K562 (cell line): ENCODE data around the gene PYDC1. TPM values are rescaled to one million over a fixed set of nuclear protein-coding genes. Genes with fewer than 3 reads are reported as not detected.

Experiments used
- ATAC-seq: fragments of 200-7000 bp; cut with Tn5 transposase; 3 replicates; pipeline ENCODE4 v1.9.1; 2020; ENCODE audit warnings: moderate library complexity
- BruUV-seq: library from RNA; stranded (reverse); fragments of 400-500 nt; replicated peaks from 2 replicates; lab custom pipeline; 2021; lab: Mats Ljungman, UMichigan
- CTCF ChIA-PET: fragments of 300-600 bp; formaldehyde crosslinking; extraction: SDS; loops from one replicate; lab custom pipeline; 2021; ENCODE audit warnings: low intra/inter-chr PET ratio; lab: Yijun Ruan, JAX
- POLR2A ChIA-PET: fragments of 300-600, 350-650 bp; sonication (Branson Sonifier 250); formaldehyde crosslinking; extraction: SDS; loops from one replicate; lab custom pipeline; 2021; ENCODE audit warnings: antibody characterized with exemption, inconsistent platforms; lab: Yijun Ruan, JAX
- DNase-seq, 4 experiments: peaks; one replicate each; pipeline versions ENCODE4 v3.0.0 to v3.0.0-alpha.2; 2011 to 2018; ENCODE audit warnings: low spot score in 3 of 4, mixed read lengths in 3 of 4; ENCODE audit errors: extremely low read depth in 1 of 4
- FAIRE-seq: peaks from 2 replicates; lab custom pipeline; 2011; peaks lifted over from hg19 to GRCh38; lab: Jason Lieb, UNC
- H2AFZ ChIP-seq: 2 replicates; pipeline ENCODE4 v1.6.0; 2011; ENCODE audit warnings: low read depth, low read length, control low read depth, inconsistent platforms
- H3K27ac ChIP-seq: fragments of 200-600 bp; 3 replicates; pipeline ENCODE4 v1.8.0; 2011; ENCODE audit warnings: low read depth, mild to moderate bottlenecking, control low read depth, inconsistent platforms, low read length, moderate library complexity, mixed read lengths; ENCODE audit errors: extremely low read depth
- H3K27me3 ChIP-seq, 2 experiments: fragments of 300-600 bp in 1 of 2; 2 replicates in 1 of 2; 3 replicates in 1 of 2; pipeline versions ENCODE4 v1.6.0 to v1.8.0; 2011; ENCODE audit warnings: inconsistent platforms in 2 of 2, low read length in 2 of 2, mild to moderate bottlenecking in 1 of 2, mixed read lengths in 1 of 2, moderate library complexity in 1 of 2; ENCODE audit not compliant: control insufficient read depth in 2 of 2, insufficient read depth in 2 of 2
- H3K36me3 ChIP-seq: fragments of 300-600 bp; 3 replicates; pipeline ENCODE4 v1.8.0; 2011; ENCODE audit warnings: mild to moderate bottlenecking, low read length, inconsistent platforms; ENCODE audit not compliant: control insufficient read depth, insufficient read depth
- H3K4me1 ChIP-seq, 2 experiments: fragments of 200-600 bp in 1 of 2; replicated peaks in 1 of 2; 2 replicates in 1 of 2; 3 replicates in 1 of 2; pipeline versions ENCODE4 v1.5.1 to v1.8.0; 2011; ENCODE audit warnings: inconsistent platforms in 2 of 2, low read length in 2 of 2, mild to moderate bottlenecking in 1 of 2, mixed read lengths in 1 of 2, moderate library complexity in 1 of 2; ENCODE audit not compliant: control insufficient read depth in 2 of 2, insufficient read depth in 2 of 2
- H3K4me2 ChIP-seq: 2 replicates; pipeline ENCODE4 v1.6.1; 2011; ENCODE audit warnings: low read length, control low read depth, inconsistent platforms, mixed read lengths; ENCODE audit not compliant: insufficient read depth
- H3K4me3 ChIP-seq: fragments of 200-600 bp; sonication (generic), shearing (Covaris generic); 2 replicates; pipeline ENCODE4 v1.5.1; 2016; ENCODE audit warnings: control low read depth, inconsistent platforms
- H3K79me2 ChIP-seq: fragments of 200-600 bp; 3 replicates; pipeline ENCODE4 v1.8.0; 2011; ENCODE audit warnings: low read length, inconsistent platforms; ENCODE audit not compliant: control insufficient read depth, insufficient read depth
- H3K9ac ChIP-seq, 2 experiments: 2 replicates each; pipeline versions ENCODE4 v1.6.0 to v1.6.1; 2011; ENCODE audit warnings: low read depth in 2 of 2, low read length in 2 of 2, control low read depth in 1 of 2, inconsistent platforms in 1 of 2, mild to moderate bottlenecking in 1 of 2, mixed read lengths in 1 of 2; ENCODE audit not compliant: insufficient read depth in 1 of 2
- H3K9me1 ChIP-seq: one replicate; pipeline ENCODE4 v1.6.0; 2011; ENCODE audit warnings: inconsistent platforms, mild to moderate bottlenecking, low read length, moderate library complexity; ENCODE audit not compliant: control insufficient read depth, insufficient read depth
- H3K9me3 ChIP-seq: replicated peaks from 2 replicates; pipeline ENCODE4 v1.5.1; 2011; ENCODE audit warnings: low read depth, low read length, inconsistent platforms; ENCODE audit not compliant: control insufficient read depth, insufficient read depth
- H4K20me1 ChIP-seq: replicated peaks from 2 replicates; pipeline ENCODE4 v1.6.1; 2011; ENCODE audit warnings: low read length, inconsistent platforms, mixed read lengths; ENCODE audit not compliant: control insufficient read depth, insufficient read depth
- CHD2 ChIP-seq: IDR thresholded peaks from 2 replicates; pipeline ENCODE4 v1.6.1; 2011; ENCODE audit warnings: low read depth, low read length
- CSDE1 ChIP-seq, 2 experiments: fragments of 450-650 bp; IDR thresholded peaks; 2 replicates each; pipeline ENCODE4 v1.6.1; 2016; ENCODE audit warnings: mild to moderate bottlenecking in 1 of 2
- POLR2AphosphoS5 ChIP-seq: IDR thresholded peaks from 2 replicates; pipeline ENCODE4 v1.6.1; 2011; ENCODE audit warnings: mild to moderate bottlenecking, low read depth, low read length, moderate library complexity; ENCODE audit not compliant: control insufficient read depth, insufficient read depth
- RBM14 ChIP-seq: fragments of 200-400 bp; formaldehyde crosslinking; IDR thresholded peaks from 2 replicates; pipeline ENCODE4 v1.6.1; 2018; ENCODE audit warnings: low read depth, mild to moderate bottlenecking, low read length, moderate library complexity, borderline replicate concordance; ENCODE audit not compliant: insufficient read depth
- RBM15 ChIP-seq: fragments of 200-400 bp; formaldehyde crosslinking; IDR thresholded peaks from 2 replicates; pipeline ENCODE4 v1.6.1; 2018; ENCODE audit warnings: mild to moderate bottlenecking, low read length, moderate library complexity; ENCODE audit not compliant: insufficient read depth
- RBM39 ChIP-seq: fragments of 200-400 bp; formaldehyde crosslinking; optimal IDR thresholded peaks from 2 replicates; pipeline ENCODE3; 2018; ENCODE audit warnings: low read depth, low read length
- SMAD3 ChIP-seq: fragments of 450-650 bp; formaldehyde crosslinking; conservative IDR thresholded peaks from 2 replicates; pipeline ENCODE4 v1.4.0; 2020; ENCODE audit warnings: mild to moderate bottlenecking
- TEAD2 ChIP-seq: fragments of 450-650 bp; IDR thresholded peaks from 2 replicates; pipeline ENCODE4 v1.6.1; 2016; ENCODE audit warnings: missing genetic modification characterization, control low read depth, missing compliant biosample characterization
- XRCC5 ChIP-seq: fragments of 200-400 bp; formaldehyde crosslinking; IDR thresholded peaks from 2 replicates; pipeline ENCODE4 v1.6.1; 2017; ENCODE audit warnings: low read depth, mild to moderate bottlenecking, low read length
- ZKSCAN3 ChIP-seq: fragments of 250-450 bp; sonication (Bioruptor Pico); IDR thresholded peaks from 2 replicates; pipeline ENCODE4 v1.4.0; 2020
- ZNF699 ChIP-seq: fragments of 250-450 bp; sonication (Bioruptor Pico); IDR thresholded peaks from 2 replicates; pipeline ENCODE4 v1.8.0; 2021; ENCODE audit warnings: mild to moderate bottlenecking, moderate library complexity; ENCODE audit not compliant: insufficient replicate concordance
- ZNF75A ChIP-seq: fragments of 450-650 bp; formaldehyde crosslinking; IDR thresholded peaks from 2 replicates; pipeline ENCODE4 v1.4.0; 2020; ENCODE audit warnings: mild to moderate bottlenecking
- ZNF77 ChIP-seq: fragments of 250-450 bp; sonication (Bioruptor Pico); IDR thresholded peaks from 2 replicates; pipeline ENCODE4 v1.5.0; 2020
- WGBS: fragments of 100-300 bp; shearing (Covaris generic); methylation state at CpG from one replicate; pipeline ENCODE4 v1.1.6; 2016; ENCODE audit warnings: low coverage, mixed read lengths; ENCODE audit not compliant: insufficient coverage; ENCODE audit errors: missing lambda C conversion rate; 5-methylcytosine and 5-hydroxymethylcytosine counted together
- in situ Hi-C: fragments of 300-500 bp; cut with MboI; formaldehyde crosslinking; loops from 4 replicates; pipeline ENCODE4 v1.15.0; 2018; ENCODE audit warnings: inconsistent platforms, mixed read lengths
- intact Hi-C: fragments of 100-400 bp; cut with micrococcal nuclease; formaldehyde crosslinking; loops from 2 replicates; pipeline ENCODE4 v1.14.2; 2022
- polyA plus RNA-seq, 8 experiments: library from polyadenylated mRNA; depleted of rRNA in 4 of 8; stranded (reverse) in 5 of 8; unstranded in 3 of 8; fragments of >200 nt; fragmentation: Nextera tagmentation in 2 of 8; fragmentation: Illumina TruSeq in 1 of 8; extraction: Ambion mirVana in 2 of 8; extraction: Trizol in 1 of 8; gene quantifications; 2 replicates each; pipeline versions ENCODE4 v1.2.1 to v1.2.3, GENCODE V29; 2011 to 2014; ENCODE audit warnings: inconsistent platforms in 1 of 8, missing spikeins in 1 of 8
- total RNA-seq, 7 experiments: library from RNA; depleted of rRNA in 6 of 7; stranded (reverse); fragments of >200 nt in 6 of 7; fragmentation: Illumina TruSeq in 2 of 7; extraction: Trizol in 2 of 7; gene quantifications; 2 replicates each; pipeline versions ENCODE4 v1.2.1 to v1.2.3, GENCODE V29; 2011 to 2021; ENCODE audit warnings: low replicate concordance in 1 of 7
- TF ChIP-seq, protein P1 (sequence below): conservative IDR thresholded peaks from 2 replicates; pipeline ENCODE4 v1.6.1; 2011; ENCODE audit warnings: low read depth, mild to moderate bottlenecking, low read length; ENCODE audit not compliant: control insufficient read depth
- TF ChIP-seq, protein P2 (sequence below), 3 experiments: fragments of 200-800 bp in 1 of 3; fragments of 250-450 bp in 1 of 3; fragments of 450-650 bp in 1 of 3; sonication (Bioruptor Pico) in 1 of 3; sonication (Bioruptor generic) in 1 of 3; formaldehyde crosslinking in 1 of 3; IDR thresholded peaks; 2 replicates each; pipeline versions ENCODE4 v1.6.1 to v1.8.0; 2016 to 2022; ENCODE audit warnings: mild to moderate bottlenecking in 2 of 3, missing genetic modification characterization in 2 of 3, missing compliant biosample characterization in 1 of 3, moderate library complexity in 1 of 3

The PYDC1 gene
- total and polyA plus RNA-seq, 9 of the 15 experiments (the other 6 are each of a cell fraction or from before 2014, with no cell fraction given) = not detected

DNA sequence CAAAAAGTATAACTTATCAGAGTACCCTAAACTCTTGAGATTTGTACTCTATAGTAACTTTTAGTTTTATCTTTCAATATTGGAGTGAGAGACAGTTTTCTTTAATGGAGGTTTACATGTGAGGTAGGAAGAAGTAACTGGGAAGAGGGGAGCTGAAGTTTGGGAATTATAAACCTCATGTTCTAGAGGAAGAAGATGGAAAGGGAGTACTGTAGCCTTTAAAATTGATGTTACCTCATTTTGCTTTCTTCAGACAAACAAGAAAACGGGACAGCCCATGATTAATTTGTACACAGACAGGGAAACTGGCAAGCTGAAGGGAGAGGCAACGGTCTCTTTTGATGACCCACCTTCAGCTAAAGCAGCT is 27.5 kb downstream of the PYDC1 start (continued):
- no peak for TF ChIP-seq RBM15
- TF ChIP-seq POLR2AphosphoS5 = 0 out of 2 replicates have a peak, but pooled peaks have one; percentile 22
- 0 out of 2 replicates have a peak, but pooled peaks have one; percentile 30 for TF ChIP-seq SMAD3 (CRISPR knock-in tag)
- TF ChIP-seq RBM39 = peak; percentile 9
- TF ChIP-seq ZNF75A (CRISPR knock-in tag) = no peak

DNA sequence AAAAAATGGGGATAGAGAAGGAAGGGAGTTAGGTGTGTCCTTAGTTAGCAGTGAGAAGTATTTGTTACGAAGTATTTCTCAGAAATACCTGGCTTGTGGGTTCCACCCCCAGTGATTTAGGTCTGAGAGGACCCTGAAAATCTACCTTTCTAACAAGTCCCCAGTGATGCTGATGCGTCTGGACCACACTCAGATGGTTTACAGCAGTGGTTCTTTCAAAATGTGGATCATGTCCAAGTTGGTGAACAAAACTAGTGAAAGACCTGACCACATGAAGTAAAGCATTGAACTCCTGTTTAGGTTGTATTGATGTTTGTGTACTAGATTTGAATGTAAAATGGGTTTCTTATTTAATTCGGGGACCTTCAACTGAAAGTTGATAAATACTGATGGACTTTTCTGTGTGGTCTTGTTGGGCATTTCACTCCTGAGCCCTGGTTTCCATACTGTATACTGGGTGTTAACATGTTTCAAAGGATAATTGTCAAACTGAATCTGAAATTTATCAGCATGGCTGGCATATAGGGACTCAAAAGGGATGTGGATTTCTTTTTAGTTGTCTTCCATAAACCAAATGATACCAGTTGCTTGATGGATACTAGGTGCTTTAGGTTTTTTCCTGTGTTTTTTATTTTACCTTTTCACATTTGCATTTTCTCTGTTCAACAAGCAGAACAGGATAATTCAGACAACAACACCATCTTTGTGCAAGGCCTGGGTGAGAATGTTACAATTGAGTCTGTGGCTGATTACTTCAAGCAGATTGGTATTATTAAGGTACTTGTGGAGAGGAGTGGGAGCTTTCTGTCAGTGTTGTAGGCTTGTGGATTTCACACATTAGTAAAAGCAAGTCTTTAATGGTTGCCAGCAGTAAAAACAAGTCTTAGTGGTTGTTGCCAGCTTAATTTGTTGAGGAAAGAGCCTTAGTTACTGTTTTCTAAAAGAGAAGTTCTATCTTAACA is 28.2 kb downstream of the PYDC1 start:
- FAIRE-seq (no peak), DNase-seq (no peak), ATAC-seq (no peak)
- in situ Hi-C loops (no loop called here), intact Hi-C loops (loop anchor here (10.0 kb wide), 1 partner anchor 256 kb away; the partner anchor contains the start of gene ZNF843)
- Histone ChIP-seq H3K36me3 (peaks cover 99% of the 10 kb centered on the region), H2AFZ (no peak overlapping the region), H3K27me3 (no peaks in the 10 kb centered on the region), H3K9me1 (peaks cover 4% of the 10 kb centered on the region), H3K4me3 (no peak overlapping the region), H3K27ac (no peak overlapping the region), H3K9me3 (no peaks in the 10 kb centered on the region), H3K79me2 (peaks cover 66% of the 10 kb centered on the region), H3K4me1 (peaks cover 0 to 3% of the 10 kb centered on the region in 2 experiments; a peak in 3 of 5 replicates), H4K20me1 (peaks cover 22% of the 10 kb centered on the region), H3K9ac (no peak overlapping the region), H3K4me2 (no peak overlapping the region)
- no TSS peak for BruUV-seq
- POLR2A ChIA-PET = interaction anchor here (0.7 to 8.2 kb wide), 10 partner anchors 9 to 685 kb away, joined by 3 to 63 read pairs (median 4); partner anchors contain the start of genes FUS, KAT8, PYCARD and TRIM72
- 88% methylated on average over 3 of the region's 3 CpGs for WGBS
- CTCF ChIA-PET = no interaction called here
- no peak for TF ChIP-seq ZNF77 (CRISPR knock-in tag)
- TF ChIP-seq ZNF699 = no peak
- TF ChIP-seq CSDE1 (IDR thresholded peaks at IDR 0.05) = no peak
- no peak for TF ChIP-seq CHD2
- TF ChIP-seq XRCC5 = no peak
- no peak for TF ChIP-seq TEAD2 (tag)
- TF ChIP-seq, protein P1, sequence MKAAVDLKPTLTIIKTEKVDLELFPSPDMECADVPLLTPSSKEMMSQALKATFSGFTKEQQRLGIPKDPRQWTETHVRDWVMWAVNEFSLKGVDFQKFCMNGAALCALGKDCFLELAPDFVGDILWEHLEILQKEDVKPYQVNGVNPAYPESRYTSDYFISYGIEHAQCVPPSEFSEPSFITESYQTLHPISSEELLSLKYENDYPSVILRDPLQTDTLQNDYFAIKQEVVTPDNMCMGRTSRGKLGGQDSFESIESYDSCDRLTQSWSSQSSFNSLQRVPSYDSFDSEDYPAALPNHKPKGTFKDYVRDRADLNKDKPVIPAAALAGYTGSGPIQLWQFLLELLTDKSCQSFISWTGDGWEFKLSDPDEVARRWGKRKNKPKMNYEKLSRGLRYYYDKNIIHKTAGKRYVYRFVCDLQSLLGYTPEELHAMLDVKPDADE = no peak
- no peak for TF ChIP-seq RBM14
- no peak for TF ChIP-seq ZKSCAN3
- TF ChIP-seq, protein P2, sequence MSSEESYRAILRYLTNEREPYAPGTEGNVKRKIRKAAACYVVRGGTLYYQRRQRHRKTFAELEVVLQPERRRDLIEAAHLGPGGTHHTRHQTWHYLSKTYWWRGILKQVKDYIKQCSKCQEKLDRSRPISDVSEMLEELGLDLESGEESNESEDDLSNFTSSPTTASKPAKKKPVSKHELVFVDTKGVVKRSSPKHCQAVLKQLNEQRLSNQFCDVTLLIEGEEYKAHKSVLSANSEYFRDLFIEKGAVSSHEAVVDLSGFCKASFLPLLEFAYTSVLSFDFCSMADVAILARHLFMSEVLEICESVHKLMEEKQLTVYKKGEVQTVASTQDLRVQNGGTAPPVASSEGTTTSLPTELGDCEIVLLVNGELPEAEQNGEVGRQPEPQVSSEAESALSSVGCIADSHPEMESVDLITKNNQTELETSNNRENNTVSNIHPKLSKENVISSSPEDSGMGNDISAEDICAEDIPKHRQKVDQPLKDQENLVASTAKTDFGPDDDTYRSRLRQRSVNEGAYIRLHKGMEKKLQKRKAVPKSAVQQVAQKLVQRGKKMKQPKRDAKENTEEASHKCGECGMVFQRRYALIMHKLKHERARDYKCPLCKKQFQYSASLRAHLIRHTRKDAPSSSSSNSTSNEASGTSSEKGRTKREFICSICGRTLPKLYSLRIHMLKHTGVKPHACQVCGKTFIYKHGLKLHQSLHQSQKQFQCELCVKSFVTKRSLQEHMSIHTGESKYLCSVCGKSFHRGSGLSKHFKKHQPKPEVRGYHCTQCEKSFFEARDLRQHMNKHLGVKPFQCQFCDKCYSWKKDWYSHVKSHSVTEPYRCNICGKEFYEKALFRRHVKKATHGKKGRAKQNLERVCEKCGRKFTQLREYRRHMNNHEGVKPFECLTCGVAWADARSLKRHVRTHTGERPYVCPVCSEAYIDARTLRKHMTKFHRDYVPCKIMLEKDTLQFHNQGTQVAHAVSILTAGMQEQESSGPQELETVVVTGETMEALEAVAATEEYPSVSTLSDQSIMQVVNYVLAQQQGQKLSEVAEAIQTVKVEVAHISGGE (CRISPR knock-in tag; IDR thresholded peaks at IDR 0.05) = no peak
